ENCODE data around the gene TPP2.

The TPP2 gene

DNA sequence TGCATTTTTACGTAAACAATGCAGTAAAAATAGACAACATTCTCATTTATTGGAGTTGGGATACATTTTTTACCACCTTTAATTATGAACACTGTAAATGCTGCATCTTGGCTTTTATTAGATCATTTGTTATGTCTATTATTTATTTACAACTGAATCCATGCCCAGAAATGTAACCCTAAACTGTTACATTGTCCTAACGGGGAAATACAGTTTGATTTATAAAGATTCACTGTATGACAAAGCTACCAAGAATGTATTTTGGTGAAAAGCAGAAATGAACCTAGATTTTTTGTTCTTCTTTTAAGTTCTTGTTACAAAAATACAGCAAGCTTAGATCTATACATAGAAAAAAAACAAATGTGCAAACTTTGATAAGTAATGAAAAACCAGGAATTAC lies 97.0 kb downstream of the TPP2 start:
- no peak for DNase-seq (ENCODE audit: low read depth)

DNA sequence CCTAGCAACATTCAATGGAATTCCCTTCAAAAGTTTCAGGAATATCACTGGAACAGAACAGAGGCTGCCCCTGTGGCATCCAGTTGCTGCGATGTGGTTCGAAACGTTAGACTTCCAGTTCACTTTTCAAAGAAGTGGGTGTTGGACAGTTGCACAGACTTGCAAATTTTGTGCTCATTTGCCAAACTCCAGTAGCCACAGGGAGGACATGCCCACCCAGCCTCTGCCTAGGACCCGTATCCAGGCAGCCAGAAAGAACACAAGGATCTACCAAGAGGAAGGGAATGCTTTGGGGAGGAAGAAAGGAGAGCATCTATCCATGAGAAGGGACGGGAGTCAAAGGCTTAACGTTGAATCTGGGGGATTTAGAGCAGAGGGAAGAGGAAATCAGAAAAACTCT lies 98.2 kb downstream of the TPP2 start, which contains the start of gene METTL21C:
Gene METTL21C (minus strand): TSS at position 108 of the 400 bp plus-strand sequence. CDS start 546 bp downstream, outside the sequence.
- no peak for DNase-seq (ENCODE audit: low read depth)

DNA sequence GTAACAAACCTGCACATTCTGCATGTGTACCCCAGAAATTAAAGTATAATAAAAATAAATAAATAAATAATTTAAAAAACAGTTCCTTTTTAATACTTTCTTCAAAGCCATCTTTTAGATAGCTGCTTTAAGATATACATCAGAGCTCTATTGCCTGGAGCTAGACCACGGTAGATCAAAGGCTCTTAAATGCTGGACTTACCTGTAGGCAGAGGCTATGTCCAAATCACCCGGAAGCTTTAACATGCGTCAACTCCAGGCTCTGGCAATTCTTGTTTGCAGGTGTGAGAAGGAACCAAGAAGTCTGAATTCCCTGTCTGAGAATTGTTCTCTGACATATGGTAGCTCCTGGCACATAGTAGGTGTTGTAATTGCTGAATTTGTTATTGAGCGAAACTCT lies 99.7 kb downstream of the TPP2 start:
- DNase-seq (ENCODE audit: low read depth), result no peak

DNA sequence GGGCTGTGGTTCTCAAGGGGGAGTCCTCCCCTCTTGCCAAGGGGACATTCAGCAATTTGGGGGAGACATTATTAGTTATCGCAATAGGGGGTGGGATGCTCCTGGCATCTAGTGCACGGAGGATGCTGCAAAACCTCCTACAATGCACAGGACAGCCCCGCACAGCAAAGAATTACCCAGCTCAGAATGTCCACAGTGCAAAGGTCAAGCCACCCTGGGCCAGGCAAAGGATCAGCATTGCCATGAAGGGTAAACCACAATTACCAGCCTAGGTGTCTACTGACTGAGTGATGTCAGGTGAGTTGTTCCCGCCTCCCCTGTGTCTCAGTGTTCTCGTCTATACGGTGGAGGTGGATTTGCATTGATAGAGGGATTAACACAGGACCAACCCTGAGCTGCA lies 100.5 kb downstream of the TPP2 start:
- DNase-seq (ENCODE audit: low read depth), result no peak

DNA sequence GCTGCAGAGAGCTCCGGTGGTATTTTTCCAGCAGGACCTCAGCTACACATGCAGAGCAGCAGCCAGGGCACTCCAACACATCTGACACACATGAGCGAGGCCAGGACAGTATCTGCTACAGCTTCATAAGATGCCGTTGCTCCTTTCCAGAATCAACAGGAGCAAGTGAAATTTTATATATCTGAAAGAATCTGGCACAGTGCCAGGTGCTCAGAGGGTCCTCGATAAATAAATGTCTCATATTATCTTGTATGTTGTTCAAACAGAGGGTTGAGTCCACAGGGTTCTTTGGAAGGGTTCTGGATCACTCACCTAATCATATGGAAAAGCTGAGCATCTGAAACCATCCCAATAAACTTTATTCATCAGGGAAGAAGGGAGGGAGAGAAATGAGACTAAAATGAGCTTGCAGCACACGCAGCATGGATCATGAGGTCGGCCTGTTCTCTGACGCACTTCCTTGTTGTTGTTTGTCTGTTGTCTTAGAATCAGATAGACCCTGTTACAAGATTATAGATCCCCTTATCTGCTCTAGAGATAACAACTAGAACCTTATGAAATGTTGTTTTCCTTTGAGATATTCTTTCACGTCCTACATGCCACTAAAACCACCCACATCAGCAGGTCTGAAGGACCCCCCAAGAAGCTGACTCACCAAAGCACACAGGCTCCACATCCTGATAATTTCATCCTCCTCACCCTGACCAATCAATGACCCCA lies 101.3 kb downstream of the TPP2 start:
- DNase-seq (ENCODE audit: low read depth), result no peak

DNA sequence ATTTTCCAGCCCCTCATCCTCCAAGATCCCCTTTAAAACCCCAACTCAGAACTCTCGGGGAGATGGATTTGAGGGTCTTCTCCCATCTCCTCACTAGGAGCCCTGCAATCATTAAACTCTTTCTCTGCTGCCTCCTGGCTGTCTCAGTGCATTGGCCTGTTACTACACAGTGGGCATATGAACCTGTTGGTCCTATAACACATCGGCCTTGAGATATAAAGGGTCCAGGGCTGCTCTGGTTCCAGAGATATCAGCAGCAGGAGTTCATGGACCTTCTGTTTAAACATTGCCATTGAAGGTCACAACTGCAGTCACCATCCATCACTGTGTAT lies 101.8 kb downstream of the TPP2 start:
- no peak for DNase-seq (ENCODE audit: low read depth)

DNA sequence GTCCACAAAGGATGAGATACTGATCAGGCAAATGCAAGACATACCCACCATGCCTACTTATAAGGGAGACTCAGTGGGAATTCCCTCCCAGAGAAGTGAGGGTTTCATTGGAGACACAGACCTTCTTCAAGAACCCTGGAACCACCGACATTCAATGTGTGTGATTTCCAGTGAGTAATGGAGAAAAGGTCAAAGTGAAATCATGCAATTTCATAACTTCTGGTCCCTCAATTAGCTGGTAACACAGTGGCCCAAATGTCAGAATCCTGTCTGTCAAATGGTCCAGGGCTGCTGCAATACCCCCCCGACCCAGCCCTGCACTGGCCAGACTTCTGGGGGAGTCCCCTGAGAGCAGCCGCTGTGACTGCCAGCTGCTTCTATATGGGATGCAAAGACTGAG lies 102.7 kb downstream of the TPP2 start:
- DNase-seq (ENCODE audit: low read depth), result no peak

DNA sequence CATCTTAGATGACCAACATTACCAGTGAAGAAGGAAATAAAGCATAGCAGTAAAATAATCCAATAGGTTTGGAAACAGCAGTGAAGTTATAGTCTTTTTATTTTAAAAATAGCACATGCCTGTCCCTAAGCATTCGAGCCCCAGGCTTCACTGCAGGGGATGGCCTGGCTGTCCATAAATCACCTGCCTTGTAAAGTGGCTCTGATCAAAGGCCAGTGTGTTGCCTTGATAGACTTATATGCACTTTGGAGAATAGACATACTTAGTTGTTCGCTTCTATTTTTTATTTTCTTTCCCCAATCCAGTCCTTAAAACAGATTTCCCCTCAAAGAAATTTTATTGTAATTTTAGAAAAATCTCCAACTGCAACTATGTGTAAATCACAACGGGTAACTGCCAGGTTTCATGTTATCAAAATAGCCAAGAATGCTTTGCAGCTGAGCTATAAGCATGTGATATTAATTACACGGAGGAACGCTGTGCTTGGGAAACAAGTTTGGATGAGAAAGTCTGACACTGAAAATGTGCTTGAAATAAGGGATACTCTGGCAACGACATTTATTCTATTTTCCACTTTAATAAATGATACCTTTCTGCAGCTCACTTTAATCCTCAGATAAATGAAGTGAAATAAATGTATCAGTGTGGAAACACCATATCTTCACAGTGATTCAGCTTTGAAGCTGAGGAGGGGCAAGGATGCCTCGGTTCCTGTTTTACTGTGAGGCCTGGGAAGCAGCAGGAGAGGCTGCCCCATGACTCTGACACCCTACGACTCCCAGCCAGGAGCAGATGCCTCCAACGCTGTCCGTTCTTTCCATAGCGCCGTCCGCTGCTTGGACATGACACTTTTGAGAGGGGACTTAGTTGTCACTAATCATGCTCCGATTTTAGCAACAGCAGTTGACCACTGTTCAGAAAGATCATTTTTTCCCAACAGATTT lies 103.6 kb downstream of the TPP2 start:
- no peak for DNase-seq (ENCODE audit: low read depth)

DNA sequence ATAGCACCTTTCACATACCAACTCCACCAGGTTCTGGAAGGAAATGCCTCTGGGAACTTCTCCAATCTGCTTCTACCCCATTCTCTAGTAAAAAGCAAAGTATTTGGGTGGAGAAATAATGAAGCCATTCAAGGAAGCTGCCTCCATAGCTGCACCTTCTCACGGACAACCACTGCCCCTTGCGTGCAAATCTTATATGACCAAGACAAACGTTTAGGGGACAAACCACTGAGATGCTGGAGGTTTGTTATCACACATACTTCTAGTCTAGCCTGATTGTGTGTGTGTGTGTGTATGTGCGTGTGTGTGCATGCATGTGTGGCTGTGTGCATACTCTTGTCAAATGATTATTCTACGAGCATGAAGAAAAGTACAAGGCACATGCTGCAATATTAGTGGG lies 104.5 kb downstream of the TPP2 start:
- DNase-seq (ENCODE audit: low read depth), result no peak

DNA sequence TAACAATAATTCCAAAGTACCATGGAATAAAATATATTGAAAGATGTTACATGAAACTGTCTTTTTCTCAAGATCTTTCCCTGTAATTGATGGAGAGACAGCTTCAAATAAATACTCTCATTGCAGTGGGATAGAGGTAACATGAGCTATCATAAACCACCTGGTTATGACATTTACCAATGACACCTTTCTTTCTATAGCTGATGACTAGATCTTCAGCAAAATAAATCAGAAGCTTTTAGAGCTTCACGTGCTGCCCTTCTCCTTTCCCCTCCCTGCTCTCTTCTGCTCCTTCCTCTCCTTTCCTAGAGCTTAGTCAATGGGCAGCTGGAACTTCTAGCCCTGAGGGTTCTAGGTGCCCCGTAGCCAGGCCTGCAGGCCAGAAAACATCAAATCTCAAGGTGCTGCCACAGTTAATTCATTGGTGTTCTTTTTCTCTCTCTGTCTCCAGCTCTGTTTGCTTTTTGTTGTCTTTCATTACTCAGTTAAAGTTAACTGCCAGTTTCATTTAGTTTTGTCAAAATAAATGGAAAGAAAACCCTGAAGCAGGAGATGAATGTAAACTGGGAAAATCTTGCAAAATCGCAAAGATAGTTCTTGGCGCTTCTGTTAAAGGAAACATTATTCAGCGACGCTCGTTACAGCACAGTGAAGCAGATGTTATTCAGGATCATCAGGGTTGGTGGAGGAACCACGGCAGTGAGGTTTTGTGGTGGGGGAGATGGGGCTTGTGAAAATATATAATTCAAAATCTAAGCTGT lies 106.4 kb downstream of the TPP2 start:
- DNase-seq (ENCODE audit: low read depth), result no peak

DNA sequence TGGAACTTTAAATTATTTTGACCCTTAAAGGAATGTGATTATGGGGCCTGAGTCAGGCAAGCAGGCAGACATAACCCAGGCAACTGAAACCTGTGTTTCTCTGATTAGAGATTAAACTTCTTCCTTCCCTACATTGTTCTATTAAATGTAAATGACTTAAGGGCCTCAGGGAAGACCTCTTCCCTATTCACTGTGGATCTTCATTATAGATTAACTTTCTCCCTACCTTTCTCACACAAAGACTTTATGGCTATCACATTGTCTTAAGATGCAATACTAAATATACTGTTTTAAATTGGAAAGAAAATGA lies 106.9 kb downstream of the TPP2 start:
- DNase-seq (ENCODE audit: low read depth), result no peak

DNA sequence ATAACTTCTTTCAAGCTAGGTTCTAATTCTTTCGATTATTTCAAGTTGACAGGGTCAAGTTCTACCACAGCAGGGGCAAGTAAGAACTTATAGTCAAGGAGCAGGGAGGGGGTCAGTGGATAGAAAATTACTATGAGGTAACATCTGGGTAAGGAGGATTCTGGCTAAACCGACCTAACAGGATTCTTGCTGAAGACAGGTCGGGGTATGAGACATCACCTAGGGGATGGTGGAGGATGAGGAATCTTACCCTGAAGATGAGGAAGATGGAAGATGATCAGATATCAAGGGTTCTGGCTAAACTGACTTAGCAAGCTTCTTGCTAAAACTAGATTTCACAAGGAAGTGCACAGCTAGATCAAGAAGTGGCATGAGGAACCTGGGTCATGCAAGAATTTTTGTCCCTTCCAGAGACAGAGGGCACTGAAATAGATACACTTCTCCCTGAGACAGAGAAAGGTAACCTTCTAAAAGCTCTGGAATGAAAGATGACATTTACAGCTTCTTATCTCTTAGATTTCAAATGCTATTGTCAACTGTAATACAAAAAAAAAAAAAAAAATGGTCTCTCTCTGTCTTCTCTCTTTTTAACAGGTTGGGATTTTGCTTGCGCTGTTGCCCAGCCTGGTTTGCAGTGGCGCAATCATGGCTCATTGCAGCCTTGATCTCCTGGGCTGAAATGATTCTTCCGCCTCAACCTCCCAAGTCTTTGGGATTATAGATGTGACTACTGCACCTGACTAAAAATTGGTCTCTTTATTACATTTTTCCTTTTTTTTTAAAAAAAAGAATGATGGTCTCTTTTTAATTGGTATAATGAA lies 107.7 kb downstream of the TPP2 start:
- no peak for DNase-seq (ENCODE audit: low read depth)

DNA sequence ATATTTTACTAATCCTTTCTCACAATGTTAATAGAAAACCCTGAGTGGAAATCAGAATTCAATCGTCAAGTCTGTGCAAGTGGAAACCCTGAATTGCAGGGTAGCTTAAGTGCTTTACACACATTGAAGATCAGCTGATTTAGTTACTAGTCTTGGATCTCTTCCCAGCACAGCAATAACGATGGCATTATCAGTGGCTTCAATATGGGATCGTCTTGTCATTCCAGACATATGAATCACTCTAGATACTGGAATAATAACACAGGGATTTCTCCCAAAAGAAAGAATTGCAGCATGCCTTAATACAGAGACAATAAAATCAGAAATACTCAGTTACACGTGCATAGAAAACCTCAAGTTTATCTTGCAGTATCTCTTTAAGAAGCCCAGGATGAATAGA lies 110.7 kb downstream of the TPP2 start:
- DNase-seq (ENCODE audit: low read depth), result no peak

DNA sequence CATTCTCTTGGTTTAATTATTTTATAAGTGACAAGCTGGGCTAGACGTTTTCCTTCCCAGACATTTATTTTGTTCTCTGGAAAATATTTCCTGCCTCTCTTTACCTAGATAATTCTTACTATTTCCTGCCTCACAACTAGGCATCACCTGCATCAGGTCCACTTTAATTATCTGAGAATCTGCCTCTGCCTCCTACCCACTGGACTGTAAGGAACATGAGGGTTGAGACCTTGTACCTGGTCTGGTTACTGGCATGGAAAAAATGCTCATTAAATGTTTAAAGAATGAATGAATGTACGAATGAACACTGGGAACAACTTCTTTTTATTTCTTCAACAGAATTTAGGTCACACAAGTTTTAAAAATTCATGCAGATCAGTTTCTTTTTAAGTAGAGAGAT lies 111.4 kb downstream of the TPP2 start:
- DNase-seq (ENCODE audit: low read depth), result no peak

DNA sequence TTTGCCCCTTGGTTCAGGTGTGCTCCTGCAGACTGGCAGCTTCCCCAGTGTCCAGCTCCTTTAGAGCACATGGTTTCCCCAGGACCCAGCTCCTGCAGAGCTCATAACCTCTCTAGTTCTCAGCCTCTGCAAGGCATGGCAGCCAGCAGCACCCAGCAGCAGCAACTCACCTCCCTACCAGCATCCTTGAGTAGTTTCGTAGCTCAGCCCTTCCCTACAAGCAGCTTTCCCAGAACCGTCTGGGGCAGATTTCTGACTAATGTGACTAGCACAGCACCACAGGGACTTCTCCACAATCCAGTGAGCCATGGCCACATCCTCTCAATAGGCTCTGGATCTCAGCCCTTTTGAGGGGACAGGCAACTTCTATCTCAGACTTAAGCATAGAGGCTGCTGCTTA lies 112.2 kb downstream of the TPP2 start:
- DNase-seq (ENCODE audit: low read depth), result no peak

DNA sequence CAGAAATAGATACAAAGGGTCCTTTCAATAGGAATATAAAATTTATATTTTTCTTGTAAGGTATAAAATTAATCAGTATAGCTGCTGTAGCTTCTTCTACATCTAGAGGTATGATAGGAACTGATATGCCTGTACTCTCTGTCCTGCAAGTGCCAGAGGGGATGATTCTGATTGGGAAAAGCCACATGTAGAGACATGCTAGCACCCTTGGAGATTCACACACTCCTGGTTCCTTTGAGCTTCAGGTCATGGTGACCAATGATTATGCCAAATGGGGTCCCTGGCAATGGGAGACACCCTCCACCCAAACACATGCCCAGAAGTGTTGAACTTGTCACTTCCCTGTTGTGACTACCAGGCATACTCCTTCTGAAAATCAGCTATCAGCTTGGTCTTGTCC lies 112.8 kb downstream of the TPP2 start:
- no peak for DNase-seq (ENCODE audit: low read depth)

DNA sequence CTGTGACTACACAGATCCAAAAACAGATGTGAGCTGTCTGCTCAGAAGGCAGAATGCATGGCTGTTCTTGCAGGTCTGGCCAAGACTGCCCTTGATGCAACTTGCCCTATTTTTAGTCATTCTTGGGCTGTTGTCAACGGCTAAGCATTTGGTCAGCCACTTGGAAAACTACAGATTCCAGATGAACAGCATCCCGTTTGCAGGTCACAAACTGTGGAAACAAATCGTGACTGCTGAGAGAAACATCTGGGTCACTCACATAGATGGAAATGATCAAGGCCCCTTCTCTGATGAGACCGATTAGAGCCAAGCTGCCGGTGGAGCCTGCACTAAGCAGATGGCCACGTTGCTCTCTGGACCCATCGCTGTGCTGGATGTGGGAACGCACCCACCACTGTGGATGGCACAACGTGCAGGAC lies 113.5 kb downstream of the TPP2 start:
- no peak for DNase-seq (ENCODE audit: low read depth)

DNA sequence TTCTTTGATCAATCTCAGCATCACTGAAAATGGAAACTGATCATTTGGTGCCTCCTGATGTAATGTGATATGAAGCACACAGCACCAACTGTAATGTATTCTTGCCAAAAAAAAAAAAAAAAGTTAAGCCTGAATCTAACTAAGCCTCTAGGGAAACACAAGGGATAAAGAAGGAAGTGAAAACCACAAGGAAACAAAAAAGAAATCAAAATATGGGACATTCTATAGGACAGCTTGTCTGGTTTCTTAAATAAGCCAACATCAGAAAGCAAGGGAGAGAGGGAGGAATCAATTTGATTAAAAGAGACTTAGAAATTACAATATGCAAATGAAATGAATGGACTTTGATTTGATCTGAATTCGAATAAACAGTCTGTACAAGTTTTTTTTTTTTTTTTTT lies 118.7 kb downstream of the TPP2 start:
- no peak for DNase-seq (ENCODE audit: low read depth)

DNA sequence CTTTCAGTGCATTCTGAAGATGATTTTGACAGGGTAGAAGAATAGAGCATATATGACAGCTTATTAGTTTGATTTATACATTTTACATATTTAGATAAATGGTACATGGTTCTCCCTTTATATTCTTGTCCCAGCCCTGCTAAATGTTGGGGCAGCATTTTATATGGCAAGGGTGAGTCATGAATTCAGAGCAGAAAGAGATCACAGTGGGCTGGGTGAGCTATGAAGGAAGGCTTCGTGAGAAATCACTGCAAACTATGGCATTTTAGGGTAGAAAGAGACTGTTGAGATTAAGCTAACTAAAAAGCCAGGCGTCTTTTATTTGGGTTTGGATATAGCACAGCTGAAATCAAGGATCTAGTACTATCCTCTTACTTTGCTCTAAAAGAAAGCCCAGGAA lies 122.0 kb downstream of the TPP2 start:
- no peak for DNase-seq (ENCODE audit: low read depth)

DNA sequence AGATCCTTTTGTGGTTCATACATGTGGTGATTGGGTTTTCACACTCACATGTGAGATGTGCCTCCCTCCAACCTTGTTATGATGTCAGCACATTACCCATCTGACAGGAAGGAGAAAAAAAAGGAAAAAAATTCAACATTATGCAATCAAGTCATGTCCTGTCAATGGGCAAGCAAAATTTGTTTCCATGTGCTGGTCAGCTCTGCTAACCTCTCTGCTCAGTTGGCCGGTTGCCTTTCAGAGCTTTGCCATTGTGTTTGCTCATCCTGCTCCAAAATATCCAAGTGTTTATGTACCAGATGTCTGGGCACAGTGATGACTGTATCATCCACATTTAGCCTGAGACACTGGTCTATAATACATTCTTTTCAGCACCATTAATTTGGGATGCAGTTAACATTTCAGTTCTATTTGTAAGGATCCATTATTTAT lies 125.0 kb downstream of the TPP2 start:
- DNase-seq (ENCODE audit: low read depth), result no peak

DNA sequence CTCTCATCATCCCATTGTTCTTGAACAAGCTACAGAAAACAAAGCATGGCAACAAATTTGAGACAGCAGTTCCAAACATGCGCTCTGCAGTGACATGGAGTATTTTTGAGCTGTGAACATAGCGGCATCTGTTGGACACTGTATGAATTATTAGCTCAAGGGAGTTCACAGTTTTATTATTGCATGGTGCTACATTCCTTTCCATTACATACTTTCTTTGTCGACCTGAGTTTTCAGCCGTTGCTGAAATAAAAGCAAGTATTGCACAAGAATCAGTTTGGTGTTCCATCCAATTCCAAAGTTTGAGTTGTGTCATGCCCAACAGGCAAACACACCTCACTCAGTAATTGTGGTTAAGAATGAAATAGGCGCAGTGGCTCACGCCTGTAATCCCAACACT lies 128.1 kb downstream of the TPP2 start:
- no peak for DNase-seq (ENCODE audit: low read depth)

DNA sequence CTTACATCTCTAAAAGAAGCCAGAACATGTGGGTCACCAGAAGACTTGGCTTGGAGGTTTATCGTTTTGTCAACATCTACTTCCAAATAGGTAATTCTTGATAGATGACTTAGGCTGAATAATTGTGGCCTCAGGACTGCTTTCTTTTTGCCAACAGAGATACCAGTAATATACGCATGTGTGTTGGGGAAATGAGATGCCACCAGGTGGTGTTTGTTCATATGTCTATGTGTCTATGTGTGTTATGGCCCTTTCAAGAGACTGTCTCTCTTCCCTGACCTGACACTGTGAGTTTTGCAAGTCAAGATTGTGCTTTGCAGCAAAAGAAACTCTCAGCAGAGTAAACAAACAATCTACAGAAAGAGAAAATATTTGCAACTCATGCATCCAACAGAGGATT lies 129.6 kb downstream of the TPP2 start:
- no peak for DNase-seq (ENCODE audit: low read depth)

Data from stimulated activated CD8-positive, alpha-beta memory T cell treated with anti-CD3 and anti-CD28 coated beads, Interleukin-7, amount 100 ng/mL, for 24 hours (primary cell).